ENCODE results near the gene STXBP6.
A peak's percentile ranks its signal among the peaks of the same experiment; 100 is the strongest.

STXBP6 gene

DNA sequence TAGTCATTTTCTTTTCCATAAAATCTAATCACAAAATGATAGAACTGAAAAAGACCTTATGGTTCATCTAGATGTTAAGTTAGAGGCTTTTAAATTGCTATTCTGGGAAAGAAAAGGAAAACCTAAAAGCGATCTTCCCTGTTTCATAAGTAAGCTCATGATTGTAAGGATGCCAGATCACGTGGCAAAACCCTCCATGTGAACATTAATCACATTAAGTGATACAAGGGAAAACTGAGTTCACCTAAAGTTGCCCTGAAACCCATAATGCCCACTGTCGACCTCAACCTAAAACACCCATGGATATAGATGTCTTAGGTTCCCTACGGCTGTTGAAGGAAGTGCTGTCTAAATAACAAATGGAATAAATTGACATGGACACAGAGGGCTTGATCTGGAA, 3.0 kb upstream of the STXBP6 start:
- TF ChIP-seq, protein P1, sequence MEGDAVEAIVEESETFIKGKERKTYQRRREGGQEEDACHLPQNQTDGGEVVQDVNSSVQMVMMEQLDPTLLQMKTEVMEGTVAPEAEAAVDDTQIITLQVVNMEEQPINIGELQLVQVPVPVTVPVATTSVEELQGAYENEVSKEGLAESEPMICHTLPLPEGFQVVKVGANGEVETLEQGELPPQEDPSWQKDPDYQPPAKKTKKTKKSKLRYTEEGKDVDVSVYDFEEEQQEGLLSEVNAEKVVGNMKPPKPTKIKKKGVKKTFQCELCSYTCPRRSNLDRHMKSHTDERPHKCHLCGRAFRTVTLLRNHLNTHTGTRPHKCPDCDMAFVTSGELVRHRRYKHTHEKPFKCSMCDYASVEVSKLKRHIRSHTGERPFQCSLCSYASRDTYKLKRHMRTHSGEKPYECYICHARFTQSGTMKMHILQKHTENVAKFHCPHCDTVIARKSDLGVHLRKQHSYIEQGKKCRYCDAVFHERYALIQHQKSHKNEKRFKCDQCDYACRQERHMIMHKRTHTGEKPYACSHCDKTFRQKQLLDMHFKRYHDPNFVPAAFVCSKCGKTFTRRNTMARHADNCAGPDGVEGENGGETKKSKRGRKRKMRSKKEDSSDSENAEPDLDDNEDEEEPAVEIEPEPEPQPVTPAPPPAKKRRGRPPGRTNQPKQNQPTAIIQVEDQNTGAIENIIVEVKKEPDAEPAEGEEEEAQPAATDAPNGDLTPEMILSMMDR (IDR thresholded peaks at IDR 0.05; ENCODE audit: insufficient read depth, low read depth, low read length, missing control alignments), result no peak
- no peak for DNase-seq (ENCODE audit: low read depth)

DNA sequence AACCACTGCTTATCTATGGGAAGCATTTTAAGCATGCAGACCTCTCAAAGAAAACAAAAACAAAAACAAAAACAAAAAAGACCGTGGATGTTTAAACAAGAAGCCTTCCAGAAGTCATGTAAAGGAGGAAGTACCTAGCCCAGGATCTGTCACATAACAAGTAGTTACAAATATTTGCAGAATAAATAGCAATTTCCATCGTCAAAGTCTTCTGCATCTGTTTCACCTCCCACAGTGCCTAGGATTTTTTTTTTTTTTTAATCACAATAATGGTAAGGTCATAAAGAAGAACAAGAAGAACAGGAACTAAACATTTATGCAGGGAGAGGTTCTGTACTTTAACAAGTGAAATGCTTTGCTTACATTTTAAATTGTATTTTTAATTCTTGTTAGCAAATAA, 2.4 kb upstream of the STXBP6 start:
- no peak for DNase-seq (ENCODE audit: low read depth)
- TF ChIP-seq, protein P1 (IDR thresholded peaks at IDR 0.05; ENCODE audit: insufficient read depth, low read depth, low read length, missing control alignments), result no peak
- no peak overlapping the region for H3K4me3 ChIP-seq (ENCODE audit: low read length)

More for the DNA sequence above, 3.0 kb upstream of the STXBP6 start:
- no peak overlapping the region for H3K4me3 ChIP-seq (ENCODE audit: low read length)

DNA sequence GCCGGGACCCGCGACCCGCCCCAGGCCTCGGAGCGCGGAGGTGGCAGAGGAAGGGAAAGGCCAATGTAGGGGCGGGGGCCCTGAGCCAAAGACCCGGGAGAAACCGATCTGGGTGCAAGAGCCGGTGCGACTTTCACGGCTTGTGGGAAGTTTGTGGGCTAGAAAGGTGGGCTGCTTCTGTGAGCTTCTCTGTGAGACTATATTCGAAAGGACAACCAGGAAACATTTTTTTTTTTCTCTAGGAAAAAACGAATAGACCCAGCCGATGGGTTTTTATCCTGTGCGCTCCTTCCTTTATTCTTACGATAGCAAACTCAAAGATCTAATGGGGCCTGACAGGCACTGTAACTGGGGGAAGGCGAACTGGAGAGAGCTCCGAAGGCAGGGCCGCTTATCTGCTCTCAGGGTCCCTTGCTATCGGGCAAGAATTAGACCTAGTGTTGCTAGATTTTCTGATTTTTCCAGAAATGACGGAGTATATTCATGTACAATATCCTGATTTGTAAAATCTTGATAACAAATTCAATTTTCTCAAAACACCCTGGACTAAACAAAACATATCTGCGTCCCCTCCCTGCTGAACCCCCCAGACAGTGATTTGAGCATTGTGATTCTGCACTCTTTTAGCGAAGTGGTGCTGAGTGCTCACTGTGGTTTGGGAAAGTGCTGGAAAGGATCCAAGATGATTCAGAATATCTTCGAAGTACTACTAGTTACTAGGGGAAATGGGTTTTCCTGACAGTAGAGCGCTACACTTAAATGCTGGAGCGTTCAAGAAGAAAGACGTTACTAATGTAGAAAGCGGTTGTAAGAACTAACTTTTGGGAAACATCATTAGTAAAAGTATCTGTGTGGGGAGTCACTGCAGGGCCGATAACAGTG, 563 bp upstream of the STXBP6 start:
- peak; percentile 52 for DNase-seq (ENCODE audit: low read depth)

DNA sequence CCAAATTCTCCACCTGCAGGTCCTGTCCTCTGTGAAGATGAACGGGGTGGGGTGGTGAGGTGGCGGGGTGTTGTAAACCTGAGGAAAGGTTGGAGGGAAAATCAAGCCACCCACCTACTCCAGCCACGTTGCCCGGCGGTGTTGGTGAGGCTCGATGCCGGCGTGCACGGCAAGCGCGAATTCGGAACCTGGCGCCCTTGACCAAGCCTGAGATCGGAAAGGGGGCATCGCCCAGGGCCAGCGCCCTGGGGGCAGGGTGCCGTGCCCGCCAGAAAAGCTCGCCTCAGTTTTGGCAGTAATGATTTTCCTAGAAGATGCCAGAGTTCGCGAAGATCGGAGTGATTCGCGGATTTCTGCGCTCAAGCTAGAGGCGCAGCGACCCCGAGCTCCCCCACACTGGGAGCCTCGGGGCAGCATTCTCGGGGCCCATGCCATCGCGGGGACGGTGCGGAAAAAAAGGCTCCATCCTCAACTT, 817 bp downstream of the STXBP6 start:
- H3K4me3 ChIP-seq (ENCODE audit: low read length), result no peak overlapping the region
- DNase-seq (ENCODE audit: low read depth), result no peak
- TF ChIP-seq, protein P1 (IDR thresholded peaks at IDR 0.05; ENCODE audit: insufficient read depth, low read depth, low read length, missing control alignments), result no peak

More for the DNA sequence above, 563 bp upstream of the STXBP6 start:
- TF ChIP-seq, protein P1 (IDR thresholded peaks at IDR 0.05; ENCODE audit: insufficient read depth, low read depth, low read length, missing control alignments), result no peak
- H3K4me3 ChIP-seq (ENCODE audit: low read length), result peak overlapping the region; percentile 24

DNA sequence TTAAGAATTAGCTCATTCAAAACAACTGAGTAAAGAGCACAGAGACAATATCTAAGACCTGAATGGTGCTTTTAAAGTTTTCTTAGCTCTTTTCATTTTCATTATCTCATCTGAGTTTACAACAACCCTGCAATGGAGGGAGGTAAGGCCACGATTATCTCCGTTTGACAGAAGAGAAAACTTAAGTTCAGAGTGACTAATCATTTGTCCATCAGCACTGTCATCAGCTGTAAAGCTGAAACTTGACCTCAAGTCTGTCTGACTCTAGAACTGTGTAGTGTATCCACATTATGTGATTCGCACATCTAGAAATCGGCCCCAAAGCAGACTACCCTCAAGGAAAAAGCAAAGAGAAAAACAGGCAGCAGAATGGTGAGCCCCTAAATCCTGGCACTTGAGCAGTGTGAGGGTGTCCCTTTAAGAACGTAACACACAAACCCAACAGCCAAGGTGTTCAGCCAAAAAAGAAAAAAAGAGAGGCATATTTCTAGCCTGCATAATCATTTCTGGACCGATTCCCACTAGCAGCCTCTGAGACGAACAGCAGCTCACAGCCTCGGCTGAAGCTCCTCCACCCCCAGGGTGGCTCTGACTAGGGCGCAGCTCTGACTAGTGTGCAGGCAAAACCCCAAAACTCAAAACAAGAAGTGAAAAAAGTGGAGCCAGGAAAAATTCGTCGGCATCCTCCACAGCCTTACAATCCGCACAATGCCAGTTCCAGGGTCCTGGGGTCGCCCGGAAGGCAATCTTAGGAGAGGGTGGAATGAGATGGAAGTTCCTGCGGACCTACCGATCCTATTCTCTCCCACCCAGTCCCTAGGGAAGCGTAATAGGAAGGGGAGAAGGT, 1.6 kb downstream of the STXBP6 start:
- H3K4me3 ChIP-seq (ENCODE audit: low read length), result no peak overlapping the region
- peak; percentile 30 for DNase-seq (ENCODE audit: low read depth)
- TF ChIP-seq, protein P1 (IDR thresholded peaks at IDR 0.05; ENCODE audit: insufficient read depth, low read depth, low read length, missing control alignments), result no peak

DNA sequence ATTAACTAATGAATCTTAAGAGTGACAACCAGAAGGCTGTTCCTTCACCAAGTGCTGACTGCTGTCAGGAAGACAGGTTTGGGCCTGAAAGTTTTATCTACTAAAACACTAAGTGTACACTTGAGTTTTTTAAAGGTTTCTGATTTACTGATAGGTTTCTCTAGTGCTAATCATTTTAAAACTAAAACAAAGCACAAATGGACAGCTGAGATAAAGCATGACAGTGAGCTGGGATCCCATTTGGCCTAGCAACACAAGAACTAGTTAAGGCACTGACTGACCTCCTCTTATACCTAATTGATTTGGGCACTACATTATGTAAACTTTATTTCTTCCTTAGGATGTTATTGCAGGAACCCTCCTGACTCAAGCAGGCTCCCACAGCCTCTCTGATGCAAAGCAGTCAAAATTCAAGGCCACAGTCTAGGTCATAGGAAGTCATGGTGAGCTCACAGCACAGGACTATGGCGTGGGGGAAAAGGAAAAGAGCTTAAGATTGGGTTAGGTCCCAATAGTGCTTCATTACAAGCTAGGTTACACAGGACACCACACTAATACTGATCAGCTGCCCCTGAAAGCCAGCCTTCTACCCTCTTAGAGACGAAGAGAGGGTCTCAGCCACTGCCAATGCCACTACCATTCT, 3.5 kb downstream of the STXBP6 start:
- H3K4me3 ChIP-seq (ENCODE audit: low read length), result no peak overlapping the region
- TF ChIP-seq, protein P1 (IDR thresholded peaks at IDR 0.05; ENCODE audit: insufficient read depth, low read depth, low read length, missing control alignments), result no peak
- no peak for DNase-seq (ENCODE audit: low read depth)
